ENCODE results near the gene YKT6.

YKT6 gene

DNA sequence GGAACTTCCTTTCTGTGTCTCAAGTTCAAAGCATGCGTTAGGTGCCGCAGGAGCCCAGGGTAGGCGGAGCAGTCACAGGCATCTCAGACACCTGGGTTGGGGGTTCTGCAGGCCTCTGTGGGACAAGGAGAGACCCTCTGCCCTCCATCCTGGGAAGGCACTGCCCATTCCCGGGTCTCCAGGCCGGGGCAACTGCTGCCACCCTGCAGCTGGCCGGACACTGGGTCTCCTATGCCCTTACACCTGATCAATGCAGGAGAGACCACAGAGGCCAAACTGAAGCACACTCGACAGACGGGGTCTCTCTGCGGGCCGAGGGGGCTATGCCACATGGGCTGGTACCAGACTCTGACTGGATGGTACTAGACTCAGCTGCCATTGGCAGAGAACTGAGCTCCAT, 36.9 kb downstream of the YKT6 start:
- no peak for DNase-seq

DNA sequence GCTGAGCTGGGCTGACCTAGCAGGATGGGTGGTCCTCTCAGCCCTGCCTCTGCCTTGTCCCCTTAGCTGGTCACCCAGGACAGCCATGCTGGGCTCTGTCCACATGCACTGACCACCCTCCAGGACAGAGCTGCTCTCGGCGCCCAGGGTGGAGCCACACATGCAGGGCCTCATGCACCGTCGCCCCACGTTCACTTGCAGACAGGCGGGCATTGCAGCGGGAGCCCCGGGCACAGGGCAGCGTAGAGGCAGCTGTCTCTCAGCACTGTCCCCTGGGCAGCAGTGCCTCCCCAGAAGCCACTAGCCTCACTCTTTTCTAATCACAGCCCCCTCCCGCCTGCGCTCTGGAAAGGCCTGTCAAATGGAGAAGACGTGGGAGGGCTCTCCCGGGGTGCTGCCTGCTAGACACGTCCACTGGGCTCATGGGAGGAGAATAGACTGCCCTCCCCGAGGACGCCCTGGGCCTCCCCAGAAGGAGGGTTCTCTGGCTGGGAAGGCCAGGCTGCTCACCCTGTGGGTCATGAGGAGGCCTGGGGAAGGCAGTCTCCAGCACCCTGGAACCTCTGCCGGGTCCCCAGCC, 37.4 kb downstream of the YKT6 start:
- no peak for DNase-seq

DNA sequence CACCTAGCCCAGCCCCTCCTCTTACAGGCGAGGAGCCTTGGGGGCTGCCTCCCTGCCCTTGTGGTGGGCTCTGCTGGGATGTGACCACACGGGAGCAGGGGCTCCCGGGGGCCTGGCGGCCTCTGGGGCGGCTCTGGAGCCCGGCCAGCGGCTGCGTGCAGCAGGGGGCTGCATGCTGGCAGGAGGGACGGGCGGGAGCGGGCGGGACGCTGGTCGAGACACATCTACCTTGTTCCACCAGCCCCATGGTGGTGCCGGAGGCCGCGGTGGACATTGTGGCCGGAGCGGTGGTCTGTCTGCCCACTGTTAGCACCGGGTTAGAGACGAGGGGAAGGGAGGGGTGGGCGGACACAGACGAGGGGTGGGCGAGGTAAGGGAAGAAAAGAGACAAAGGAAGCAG, 38.6 kb downstream of the YKT6 start:
- DNase-seq: no peak

DNA sequence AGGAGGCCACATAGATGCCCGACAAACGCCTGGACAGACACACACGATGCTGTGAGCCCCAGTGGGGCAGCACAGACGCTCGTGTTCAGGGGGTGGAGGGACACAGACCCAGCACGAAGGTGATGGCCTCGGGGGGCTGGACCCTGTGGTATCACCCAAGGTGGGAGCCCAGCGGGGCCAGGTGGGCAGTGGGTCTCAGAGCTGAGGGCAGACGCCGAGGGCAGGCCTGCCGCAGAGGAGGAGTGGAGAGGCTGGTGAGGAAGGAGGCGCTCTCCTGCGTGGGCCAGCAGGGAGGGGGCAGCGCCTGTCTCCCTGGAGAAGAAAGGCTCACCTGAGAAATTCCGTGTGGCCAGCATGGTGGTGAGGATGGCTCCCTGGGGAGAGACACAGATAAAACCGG, 39.6 kb downstream of the YKT6 start:
- DNase-seq: no peak

DNA sequence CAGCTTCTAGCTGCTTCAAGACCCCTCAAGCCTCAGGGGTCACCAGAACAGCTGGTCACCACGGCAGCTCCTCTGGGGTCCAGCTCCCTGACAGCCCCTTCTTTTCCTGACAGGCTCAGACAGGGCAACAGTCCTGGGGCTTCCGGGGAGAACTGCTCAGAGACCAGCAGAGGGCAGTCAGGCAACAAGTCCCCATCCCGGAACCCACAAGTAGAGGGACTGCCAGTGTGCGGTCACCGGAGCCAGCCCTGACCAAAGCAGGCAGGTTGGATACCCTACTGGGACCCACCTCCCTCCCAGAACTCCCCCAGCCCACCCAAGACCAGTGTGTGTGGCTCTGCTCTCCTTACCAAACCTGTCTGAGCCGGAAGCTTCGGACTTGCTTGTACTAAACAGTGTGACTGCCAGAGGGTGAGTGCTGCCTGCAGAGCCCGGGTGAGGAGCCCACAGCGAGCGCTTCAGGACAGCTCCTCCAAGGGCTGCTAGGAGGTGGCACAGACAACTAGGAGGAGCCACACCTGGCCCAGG, 40.3 kb downstream of the YKT6 start:
- peak; percentile 52 for DNase-seq

DNA sequence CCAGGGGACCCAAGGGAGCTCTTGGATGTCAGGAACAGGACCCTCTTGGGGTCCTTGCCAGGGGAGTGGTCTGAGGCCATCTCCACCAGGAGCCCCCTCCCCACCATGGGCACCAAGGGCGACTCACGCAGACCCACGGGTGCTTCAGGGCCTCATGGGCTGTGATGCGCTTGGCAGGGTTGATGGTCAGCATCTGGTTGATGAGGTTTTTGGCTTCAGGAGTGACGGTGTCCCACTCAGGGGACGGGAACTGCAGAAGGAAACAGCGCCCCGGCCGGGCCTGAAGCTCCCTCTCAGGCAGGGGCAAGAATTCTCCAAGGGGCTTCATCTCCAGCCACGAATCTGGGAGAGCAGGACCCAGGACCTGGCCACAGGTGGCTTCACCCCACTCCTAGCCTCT, 41.3 kb downstream of the YKT6 start:
- no peak for DNase-seq

DNA sequence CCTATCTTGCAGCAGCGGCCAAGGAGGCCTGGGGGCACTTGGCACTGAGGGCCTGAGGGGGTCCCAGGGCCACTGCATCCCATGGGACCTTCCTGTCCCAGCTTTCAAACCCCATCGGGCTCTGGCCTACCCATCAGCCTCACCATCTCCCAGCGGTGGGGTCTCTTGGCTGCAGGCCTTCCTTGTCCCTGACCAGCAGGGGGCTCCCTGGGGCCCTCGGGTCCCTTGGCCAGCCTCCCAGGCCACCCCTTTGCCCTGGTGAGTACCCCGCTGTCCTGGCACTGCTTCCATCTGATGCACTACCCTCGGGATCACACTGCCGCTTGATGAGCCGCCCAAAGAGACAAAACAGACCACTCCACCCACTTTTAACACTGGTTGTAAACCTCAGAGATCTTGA, 43.5 kb downstream of the YKT6 start:
- DNase-seq: no peak

DNA sequence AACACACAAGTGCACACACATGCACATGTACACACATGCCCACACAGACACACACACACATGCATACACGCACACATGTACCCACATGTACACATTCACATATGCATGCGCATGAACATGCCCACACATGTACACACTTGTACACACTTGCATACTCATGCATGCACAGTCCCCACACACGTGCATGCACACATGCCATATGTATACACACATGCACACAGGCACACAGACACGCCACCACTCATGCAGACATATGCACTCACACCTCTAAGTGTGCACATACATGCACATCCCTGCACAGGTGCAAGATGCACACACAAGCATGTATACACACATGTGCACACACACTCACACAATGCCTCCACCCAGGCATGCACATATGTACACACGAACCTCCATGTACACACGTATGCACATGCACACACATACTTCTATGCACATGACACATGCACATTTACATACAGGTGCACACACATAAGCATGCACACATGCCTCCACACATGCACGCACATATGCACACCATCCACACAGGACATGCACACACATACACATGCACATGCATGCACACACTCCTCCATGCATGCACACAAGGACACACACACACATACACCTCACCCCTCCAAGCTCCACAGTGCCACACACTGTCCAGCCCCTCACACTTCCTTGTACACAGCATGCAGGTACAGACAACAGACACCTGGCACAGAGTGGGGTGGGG, 45.8 kb downstream of the YKT6 start:
- DNase-seq: no peak

DNA sequence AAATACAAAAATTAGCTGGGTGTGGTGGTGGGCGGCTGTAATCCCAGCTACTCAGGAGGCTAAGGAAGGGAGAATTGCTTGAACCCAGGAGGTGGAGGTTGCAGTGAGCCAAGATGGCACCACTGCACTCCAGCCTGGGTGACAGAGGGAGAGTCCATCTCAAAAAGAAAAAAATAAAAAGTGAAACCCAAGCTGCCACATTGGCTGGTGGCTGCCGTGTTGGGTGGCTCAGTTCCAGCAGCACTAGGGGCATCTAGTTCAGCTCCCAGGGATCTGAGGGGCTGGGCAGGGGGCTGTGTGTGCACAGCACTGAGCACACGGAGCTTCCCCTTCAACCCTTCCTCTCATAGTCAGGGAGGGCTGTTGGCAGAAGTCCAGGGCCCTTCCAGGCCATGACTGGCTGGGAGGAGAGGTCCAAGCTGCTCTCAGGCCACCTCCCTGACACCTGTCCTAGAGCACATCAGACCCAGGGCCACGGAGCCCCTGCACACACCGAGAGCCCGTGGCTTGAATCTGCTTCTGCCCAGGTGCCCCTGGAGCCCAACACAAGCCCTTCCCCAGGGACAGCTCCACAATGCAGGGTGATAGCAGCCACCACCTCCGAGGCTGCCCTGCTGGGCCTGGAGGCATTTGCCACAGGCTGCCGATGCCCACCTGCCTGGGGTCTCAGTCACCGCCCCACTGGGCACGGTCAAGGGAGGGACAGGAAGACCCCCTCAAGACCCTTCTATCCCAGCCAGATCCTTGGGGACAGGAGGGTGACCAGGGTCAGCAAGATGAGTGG, 47.3 kb downstream of the YKT6 start:
- no peak for DNase-seq

DNA sequence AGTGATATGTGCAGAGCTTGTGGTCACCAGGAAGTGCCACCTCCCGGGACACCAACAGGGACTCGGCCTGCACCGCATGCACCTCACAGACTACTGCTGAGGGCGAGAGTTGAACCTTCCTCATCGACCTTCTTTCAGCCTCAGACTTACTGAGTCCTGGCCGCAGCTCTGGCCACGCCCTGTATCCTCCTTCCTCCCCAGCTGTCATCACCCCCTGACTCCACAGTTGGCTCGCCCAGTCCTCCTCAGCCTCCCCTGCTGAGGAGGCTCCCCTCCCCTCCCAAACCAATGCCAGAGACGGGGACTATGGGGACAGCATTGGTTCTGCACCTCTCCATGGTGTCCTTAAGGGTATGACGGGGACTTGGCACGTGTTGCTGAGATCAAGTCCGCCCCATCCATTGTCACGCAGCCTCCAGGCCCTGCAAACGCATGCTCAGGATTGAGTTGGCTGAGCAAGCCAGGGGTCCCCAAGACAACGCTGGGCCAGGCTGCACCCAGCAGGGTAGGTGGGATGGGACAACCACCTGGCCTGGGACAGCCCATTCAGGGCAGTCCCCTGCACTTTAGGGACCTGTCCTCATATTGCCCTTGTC, 49.0 kb downstream of the YKT6 start:
- no peak for DNase-seq

DNA sequence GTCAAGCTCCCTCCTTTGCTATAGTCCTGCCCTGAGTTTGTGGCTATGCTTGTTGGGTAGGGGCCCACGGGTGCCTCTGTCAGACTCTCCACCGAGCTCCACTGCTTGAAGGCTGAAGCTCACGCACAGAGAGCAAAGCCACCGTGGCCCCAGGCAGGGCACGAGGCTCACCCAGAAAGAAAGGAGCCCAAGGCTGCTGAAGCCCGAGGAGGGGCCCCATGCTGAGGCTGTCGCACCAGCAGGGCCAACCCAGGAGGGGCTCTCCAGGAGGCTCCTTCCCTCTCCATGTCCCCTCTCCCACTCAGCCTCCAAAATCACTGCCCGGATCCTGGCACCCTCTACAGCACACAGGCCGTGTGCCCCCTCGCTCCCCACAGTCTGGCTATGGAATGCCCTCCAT, 50.5 kb downstream of the YKT6 start:
- DNase-seq: no peak

DNA sequence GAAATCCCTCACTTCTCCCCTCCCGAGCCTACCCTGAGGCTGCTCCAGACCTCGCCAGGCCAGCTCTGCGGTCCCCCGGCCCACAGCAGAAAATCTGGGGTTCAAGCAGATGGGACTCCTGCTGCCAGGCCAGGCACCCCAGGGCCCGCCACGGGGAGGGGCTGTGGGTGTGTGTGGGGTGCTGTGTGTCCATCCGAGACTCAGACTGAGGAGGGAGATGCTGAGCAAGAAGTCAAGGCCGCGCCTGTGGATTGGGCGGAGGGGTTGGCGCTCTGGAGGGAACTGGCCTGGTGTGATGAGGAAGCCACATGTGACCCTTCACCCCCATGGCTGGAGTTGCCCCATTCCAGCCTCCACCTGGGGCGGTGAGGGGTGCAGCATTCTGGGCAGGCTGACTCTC, 51.1 kb downstream of the YKT6 start:
- no peak for DNase-seq

DNA sequence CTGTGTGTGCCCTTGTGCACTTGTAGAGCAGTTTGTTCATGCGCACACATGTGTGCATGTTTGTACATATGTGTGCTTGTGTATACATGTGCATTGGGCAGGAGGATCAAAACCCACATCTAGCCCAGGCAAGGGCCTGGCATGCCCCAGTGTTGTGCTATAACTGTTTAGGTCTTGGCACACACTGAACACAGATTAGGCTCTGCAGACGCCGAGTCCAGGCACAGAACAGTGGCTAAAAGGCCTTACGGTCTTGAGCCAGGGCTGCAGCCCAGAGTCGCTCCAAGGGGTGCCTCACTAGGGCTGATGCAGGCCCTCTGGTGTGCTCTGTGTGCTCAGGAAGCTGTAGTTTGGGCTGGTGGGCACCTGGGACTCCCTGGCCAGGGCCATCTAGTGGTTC, 55.7 kb downstream of the YKT6 start:
- no peak for DNase-seq

DNA sequence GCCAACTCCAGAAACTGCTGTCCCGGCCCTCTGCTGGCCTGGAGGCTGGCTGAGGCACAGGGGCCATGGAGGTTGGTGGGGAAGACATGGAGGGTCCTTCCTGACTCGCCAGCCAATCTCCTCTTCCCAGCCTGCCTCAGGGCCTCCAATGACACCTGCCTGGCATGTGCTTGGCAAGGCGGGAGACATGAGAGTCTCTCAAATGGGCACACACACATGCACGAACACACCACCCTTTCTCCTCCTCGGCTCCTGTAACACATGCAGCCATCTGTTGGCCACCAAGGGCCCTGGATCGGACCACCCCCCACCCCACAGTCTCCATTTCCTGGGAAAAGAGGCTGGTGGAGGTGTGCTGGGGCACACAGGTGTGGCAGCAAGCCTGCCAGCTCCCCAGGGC, 56.4 kb downstream of the YKT6 start:
- DNase-seq: no peak

DNA sequence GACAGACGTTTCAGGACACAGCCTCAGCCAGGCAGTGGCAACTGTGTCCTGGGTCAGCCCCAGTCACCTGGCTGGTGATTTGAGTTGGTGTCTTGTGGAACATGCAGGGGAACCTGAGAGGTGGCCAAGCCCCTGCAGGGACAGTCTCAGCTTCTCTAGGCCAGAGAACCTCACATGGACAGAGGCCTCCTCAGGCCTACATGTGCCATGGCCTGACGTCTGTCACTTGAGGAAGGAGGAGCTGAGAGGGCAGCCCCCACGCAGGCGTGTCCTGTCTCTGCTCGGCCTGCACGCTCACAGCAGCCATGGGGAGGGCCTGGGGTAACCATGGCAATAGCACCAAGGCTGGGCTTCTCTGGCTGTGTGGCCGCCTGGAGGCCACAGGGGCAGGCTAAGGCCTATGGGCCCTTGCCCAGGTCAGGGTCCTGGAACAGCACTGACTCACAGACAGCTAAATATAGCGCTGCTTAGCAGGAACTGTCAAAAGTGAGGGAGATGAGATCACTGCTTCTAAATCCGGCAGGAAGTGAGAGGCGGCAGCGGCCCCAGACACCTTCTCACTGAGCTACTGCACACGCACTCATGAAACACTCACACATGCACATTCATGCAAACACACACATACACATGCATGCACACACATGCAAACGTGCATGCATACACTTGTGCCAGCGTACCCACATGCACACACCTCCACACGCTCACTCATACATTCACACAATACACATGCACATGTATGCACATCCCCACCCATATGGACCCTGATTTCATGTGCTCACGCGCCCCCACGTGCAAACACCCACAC, 57.0 kb downstream of the YKT6 start:
- DNase-seq: no peak

DNA sequence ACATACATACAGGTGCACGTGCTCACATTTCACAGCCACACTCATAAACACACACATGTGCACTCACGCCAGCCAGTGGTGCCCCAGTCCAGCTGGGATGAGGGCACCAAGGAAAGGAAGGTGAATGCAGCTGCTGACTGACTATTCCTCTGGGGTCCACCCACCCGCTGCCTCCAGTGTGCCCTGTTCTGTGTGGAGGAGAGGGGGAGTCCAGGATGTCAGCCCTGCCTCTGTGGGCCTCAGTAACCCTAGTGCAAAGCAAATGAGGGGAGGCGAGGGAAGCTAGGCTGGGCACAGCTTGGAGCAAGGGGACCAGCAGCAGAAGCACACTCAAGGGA, 57.6 kb downstream of the YKT6 start:
- no peak for DNase-seq

DNA sequence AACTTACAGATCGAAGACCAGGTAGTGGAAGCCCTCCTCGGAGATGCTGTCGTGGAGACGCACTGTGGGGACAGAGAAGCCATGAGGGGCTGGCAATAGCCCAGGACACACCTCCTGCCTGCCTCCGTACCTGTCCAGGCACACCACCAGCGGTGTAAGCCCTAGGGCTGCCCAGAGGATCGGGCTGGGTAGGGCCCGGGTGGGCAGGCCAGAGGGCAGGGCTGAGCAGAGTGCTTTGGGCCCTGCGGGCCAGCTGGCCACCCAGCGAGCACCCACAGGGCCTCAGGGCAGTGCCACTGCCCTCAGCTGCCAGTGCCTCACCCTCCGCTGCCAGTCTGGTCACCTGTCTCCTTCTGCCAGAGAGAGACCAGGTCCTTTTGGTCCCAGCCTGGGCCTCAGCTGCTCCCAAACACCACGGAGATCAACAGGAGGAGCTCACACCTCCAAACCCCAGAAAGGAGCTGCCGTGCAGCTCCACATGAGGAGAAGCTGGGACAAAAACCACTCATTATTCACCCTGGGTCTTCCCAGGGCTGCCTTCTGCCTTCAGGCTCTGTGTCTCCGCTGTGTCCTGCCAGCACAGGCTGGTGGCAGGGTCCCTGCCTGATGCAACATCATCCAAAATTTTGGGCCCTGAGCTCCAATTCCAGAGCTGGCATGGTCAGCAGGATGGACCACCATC, 58.2 kb downstream of the YKT6 start:
- no peak for DNase-seq

DNA sequence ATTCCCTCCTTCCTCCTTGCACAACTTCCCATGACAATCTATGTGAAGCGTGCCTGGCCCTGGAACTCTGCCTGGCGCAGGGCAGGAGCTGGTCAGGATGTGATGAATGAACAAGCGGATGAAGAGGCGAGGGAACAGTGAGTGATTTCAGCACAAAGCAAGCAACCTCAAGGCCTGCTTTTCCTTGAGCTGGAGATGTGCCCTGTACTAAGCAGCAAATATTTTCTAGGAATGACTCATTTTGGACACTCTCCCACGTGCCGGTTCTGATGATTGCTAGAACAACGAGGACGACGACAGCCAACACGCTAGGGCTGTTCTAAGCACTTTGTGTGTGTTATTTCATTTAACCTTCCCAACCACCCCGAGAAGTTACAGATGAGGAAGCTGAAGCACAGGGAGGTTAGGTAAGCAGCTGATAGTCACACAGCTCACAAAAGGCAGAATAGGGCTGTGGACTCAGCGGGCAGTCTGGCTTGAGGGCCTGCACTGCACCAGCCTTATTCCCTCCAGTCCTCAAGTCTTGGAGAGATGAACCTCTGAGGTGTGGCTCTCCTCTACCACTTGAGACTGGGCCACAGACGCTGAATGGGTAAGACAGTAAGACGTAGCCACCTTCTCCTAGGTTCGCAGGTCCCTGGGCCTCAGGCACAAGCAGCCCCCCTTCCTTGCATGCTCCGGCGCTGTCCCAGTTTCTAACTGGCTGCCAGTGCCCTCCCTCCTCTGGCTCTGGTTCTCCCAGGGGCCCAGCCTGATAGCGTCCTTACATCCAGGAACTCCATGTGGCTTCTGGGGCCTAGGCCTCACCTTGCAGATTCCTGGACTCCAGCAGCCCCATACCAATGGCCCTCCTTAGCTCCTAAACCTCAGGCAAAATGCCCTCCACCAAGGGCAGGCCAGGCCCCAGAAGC, 59.0 kb downstream of the YKT6 start:
- DNase-seq: no peak

DNA sequence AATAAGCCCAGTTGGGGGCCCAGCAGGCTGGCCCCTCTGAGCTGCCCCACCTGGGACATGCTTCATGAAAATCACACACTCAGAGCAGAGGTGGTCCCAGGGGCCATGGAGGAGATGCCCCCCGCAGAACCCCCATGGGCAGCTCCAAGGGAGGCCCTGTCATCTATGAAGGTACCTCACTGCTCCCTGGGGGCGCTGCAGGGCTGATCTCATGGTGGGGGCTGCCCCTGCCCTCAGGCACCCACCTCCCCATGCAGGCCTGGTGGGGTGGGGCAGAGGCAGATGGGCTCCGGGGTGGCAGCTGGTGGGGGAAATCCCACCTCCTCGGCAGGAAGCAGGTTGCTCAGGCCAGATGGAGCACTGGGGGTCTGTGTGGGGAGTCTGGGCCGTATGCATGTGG, 60.5 kb downstream of the YKT6 start:
- DNase-seq: no peak

DNA sequence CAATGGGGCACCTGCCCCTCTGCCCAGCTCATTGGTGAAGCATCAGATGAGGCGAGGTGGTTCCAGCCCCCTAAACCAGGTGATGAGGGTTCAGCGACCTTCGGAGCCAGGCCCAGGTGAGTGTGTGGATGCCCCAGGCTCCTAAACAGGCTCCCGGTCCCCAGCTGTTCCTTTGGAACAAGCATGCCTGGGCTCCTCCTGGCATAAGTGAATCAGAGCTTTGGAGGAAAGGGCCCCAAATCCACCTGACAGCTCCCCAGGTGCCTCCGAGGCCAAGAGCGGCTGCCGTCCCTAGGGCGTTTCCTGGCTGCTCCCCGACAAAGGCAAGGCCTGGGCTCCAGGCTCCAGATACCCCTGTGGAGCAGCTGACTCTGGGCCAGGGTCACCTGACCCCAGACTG, 61.3 kb downstream of the YKT6 start:
- no peak for DNase-seq

Measured in NCI-H345 (cell line).